ENCODE measurements around the gene PARVG.

Gene PARVG

DNA sequence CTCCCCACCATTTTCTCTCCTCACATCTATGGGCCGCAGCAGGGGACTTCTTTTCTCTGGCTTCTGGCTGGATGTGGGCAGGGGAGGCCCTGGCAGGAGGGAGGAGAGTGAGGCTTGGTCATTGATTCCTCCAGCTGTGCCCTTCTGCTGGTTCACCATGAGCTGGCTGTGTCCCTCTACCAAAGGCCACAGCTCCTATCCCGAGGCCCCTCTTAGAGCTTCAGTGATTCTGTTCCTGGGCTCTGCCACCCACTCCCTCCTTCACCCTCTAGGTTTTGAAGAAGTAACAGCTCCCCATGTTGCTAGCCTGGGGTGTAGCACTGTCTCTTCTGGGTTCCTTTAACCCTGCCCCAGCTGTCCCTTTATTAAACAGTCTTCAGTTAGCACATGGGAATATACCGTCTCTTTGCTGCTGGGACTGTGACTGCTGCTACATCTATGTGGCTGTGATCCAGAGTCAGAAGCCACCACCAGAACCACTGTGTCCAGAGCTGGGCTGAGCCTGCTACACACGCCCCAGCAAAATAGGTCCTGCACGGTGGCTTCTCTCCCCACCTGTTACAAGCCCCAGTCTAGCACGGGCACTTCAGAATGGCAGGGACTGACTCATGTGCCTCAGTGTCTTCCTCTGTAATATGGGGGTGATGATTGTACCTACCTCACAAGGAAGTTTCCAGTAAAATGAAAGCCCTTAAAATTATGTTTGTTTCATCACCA is 578 bp upstream of the PARVG start:
- Mint-ChIP-seq H3K27me3 (no peaks in the 10 kb centered on the region), H3K27ac (peak overlapping the region; percentile 93), H3K4me1 (peaks cover 23% of the 10 kb centered on the region), H3K36me3 (peaks cover 5% of the 10 kb centered on the region), H3K4me3 (peak overlapping the region; percentile 90), H3K9me3 (no peaks in the 10 kb centered on the region)
- ATAC-seq (ENCODE audit: low read depth) (no peak), DNase-seq (ENCODE audit: low spot score in 2 of 2) (no peak)

DNA sequence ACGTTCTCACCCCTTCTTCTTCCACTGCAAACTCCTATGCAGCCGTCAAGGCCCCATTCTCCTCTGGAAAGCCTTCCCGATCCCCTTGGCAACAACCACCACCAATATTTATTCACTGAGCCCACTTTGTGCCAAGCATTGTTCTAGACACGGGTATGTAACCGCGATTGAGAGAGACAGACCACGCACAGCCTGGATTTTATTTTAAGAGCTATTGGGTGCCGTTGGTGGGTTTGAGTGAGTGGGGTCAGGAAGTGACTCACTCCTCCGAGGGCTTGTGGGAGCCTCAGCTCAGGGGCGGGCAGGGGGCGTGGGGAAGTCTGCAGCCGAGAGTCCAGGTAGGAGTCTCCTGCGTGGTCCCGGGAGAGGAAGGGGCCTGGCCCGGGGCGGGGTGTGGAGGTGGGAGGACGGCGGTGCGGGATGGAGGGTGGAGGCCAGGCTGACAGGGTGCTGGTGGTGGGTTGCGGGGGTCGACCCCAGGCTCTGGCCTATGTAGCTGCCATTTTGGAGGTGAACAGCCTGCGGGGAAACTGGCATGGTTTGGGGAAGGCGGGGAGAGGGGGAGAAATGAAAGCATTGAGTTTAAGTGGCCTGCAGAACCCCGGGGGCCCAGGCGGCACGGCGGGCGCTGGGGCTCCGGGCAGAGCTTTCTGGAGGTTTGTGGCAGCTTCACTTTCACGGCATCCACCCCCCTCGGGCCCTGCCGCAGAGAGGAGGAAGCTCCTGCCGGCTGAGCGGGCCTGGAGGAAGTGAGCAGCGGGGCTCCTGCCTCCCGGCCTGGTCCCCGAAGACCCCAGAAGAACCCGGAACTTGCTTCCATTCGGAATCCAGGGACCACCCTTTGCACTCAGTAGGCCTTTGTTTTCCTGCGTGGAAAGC is 547 bp downstream of the PARVG start:
- peaks cover 24% of the 10 kb centered on the region for H3K4me1 Mint-ChIP-seq
- H3K36me3 Mint-ChIP-seq = peaks cover 5% of the 10 kb centered on the region
- no peaks in the 10 kb centered on the region for H3K9me3 Mint-ChIP-seq
- no peaks in the 10 kb centered on the region for H3K27me3 Mint-ChIP-seq
- DNase-seq (ENCODE audit: low spot score in 2 of 2) = peak; percentile 54 to 65
- peak; percentile 62 for ATAC-seq (ENCODE audit: low read depth)
- peak overlapping the region; percentile 93 for H3K27ac Mint-ChIP-seq
- peak overlapping the region; percentile 90 for H3K4me3 Mint-ChIP-seq

DNA sequence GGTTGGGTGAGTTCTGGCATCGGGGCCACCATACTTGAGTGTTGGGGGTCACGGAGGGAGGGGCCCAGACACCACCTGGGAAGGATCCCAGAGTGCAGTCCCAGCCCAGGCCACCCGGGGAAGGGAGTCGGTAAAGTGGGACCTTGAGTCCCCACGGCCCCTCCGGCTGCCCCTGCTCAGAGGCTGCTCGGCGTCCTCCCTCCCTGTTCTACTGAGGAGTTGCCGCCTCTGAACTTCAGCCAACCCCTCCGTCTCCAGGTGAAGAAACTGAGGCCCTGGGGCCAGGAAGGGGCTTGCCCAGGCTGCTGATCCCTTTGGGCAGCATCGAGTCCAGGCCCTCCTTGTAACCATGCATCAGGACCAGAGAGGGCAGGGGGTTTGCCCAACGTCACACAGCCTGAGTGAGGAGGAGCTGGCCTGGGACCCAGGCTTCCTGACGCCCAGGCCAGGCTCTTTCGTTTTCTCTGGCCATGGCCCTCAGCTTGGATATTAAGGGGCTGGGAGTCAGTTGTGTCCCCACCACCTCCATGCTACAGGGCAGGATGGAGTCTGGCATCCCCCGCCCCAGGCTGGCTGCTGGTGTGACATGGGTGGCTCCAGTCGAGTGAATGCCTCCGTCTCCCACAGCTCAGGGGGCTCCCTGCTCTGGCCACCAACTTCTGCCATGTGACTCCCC is 1.3 kb downstream of the PARVG start:
- H3K27ac Mint-ChIP-seq = peak overlapping the region; percentile 93
- H3K36me3 Mint-ChIP-seq = peaks cover 7% of the 10 kb centered on the region
- no peaks in the 10 kb centered on the region for H3K9me3 Mint-ChIP-seq
- H3K27me3 Mint-ChIP-seq = no peaks in the 10 kb centered on the region
- ATAC-seq (ENCODE audit: low read depth) = peak; percentile 10
- peak overlapping the region; percentile 90 for H3K4me3 Mint-ChIP-seq
- no peak for DNase-seq (ENCODE audit: low spot score in 2 of 2)
- H3K4me1 Mint-ChIP-seq = peaks cover 26% of the 10 kb centered on the region

DNA sequence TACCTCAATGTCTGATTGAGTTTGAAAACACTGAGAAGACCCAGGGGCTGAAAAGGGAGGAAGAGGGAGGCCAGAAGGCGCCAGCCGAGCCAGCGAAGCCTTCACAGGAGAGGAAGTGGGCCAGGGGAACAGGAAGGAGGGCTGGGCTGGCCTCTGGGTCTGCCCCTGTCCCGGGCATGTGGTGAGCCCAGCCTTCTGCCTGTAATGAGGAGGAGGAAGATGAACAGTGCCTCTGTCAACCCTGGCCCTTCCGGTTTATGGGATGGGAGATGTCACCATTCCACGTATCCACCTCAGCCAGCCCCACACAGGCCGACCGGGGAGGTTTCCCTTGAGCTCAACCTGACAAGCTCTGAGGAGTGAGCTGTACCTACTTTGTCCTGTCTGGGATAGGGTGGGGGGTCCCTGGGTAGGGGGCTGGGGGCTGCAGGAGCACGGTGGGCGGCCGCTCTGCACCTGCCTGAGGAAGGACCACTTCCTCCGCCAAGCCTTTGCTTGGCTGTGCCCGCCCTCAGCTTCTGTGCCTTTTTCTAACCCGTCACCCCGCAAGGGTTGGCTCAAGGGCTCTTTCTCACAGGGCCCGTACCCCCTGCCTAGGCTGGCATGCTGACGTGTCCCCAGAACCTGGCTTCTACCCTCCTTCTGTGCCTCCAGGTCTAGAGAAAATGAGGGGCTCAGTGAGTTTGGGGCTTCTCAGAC is 2.0 kb downstream of the PARVG start:
- peak overlapping the region; percentile 93 for H3K27ac Mint-ChIP-seq
- DNase-seq (ENCODE audit: low spot score in 2 of 2) (peak; percentile 24 to 42), ATAC-seq (ENCODE audit: low read depth) (peak; percentile 41)
- H3K4me3 Mint-ChIP-seq = peak overlapping the region; percentile 90
- H3K9me3 Mint-ChIP-seq = no peaks in the 10 kb centered on the region
- H3K27me3 Mint-ChIP-seq = no peaks in the 10 kb centered on the region
- H3K4me1 Mint-ChIP-seq = peaks cover 29% of the 10 kb centered on the region
- peaks cover 10% of the 10 kb centered on the region for H3K36me3 Mint-ChIP-seq

DNA sequence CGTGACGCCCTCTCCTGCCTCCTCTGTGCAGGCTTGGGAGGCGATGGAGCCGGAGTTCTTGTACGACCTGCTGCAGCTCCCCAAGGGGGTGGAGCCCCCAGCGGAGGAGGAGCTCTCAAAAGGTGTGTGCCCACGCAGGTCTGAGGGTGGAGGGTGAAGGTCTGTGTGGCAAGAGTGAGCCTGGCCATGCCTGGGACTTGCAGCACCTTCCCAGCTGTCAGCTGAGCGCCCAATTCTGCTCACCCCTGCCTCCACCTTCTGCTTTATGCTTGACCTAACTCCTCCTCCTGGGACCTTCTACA is 2.5 kb downstream of the PARVG start:
- H3K4me1 Mint-ChIP-seq = peaks cover 29% of the 10 kb centered on the region
- no peak for ATAC-seq (ENCODE audit: low read depth)
- peaks cover 10% of the 10 kb centered on the region for H3K36me3 Mint-ChIP-seq
- peak overlapping the region; percentile 93 for H3K27ac Mint-ChIP-seq
- H3K4me3 Mint-ChIP-seq = peak overlapping the region; percentile 90
- DNase-seq (ENCODE audit: low spot score in 2 of 2) = no peak
- no peaks in the 10 kb centered on the region for H3K9me3 Mint-ChIP-seq
- H3K27me3 Mint-ChIP-seq = no peaks in the 10 kb centered on the region

DNA sequence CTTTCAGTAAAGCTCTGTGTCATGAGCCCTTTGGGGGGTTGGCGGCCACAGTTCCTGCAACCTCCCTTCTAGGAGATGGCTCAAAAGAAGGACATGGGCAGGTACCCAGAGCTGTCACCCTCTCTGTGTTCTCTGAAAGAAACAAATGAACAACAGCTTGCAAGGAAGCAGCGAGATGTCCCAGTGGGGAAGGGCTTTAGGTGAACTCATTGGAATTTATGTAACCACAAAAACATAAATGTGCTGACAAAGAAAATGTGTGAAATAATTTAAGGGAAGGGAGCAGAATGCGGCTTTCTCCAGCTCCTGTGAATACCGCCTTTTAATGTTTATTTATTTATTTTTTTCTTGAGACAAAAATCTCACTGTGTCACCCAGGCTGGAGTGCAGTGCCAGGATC is 3.3 kb downstream of the PARVG start:
- Mint-ChIP-seq H3K9me3 (no peaks in the 10 kb centered on the region), H3K27ac (peak overlapping the region; percentile 93), H3K4me1 (peaks cover 31% of the 10 kb centered on the region), H3K4me3 (peak overlapping the region; percentile 11), H3K27me3 (no peaks in the 10 kb centered on the region), H3K36me3 (peaks cover 10% of the 10 kb centered on the region)
- no peak for ATAC-seq (ENCODE audit: low read depth)
- no peak for DNase-seq (ENCODE audit: low spot score in 2 of 2)

DNA sequence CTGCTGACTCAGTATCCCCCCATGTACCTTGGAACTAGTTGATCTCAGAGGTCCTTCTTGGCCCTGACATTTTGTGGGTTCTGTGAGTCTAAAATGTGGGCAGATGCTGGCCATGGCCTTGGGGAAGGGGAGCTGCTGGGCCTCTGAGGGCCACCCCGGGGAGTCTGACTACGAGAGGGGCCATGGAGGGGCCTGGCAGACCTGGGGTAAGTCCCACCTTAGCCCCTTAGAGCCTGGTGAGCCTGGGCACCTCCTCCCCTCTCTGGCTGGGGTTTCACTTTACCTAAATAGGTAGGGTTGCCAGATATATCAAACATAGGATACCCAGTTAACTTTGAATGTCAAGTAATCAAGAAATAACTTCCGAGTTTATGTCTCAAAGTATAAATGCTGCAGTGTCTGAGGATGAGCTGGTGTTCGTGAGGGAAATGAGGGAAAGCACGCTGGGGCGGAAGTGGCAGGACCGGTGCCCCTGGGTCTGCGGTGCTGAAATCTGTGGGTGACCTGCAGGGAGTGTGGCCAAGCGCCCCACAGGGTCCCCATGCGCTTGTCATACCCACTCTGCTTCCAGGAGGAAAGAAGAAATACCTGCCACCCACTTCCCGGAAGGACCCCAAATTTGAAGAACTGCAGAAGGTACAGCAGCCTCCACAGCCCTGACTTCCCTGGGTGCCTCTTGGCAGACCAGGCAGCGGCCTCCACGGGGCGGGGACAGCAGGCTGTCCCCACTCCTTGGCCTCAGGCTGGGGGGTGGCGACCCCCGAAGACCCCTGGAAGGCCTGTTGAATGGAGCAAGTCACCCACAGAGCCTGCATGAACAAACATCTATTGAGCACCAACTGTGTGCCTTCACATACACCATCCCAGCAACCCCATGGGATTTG is 4.8 kb downstream of the PARVG start:
- peaks cover 10% of the 10 kb centered on the region for H3K36me3 Mint-ChIP-seq
- H3K9me3 Mint-ChIP-seq = no peaks in the 10 kb centered on the region
- H3K4me1 Mint-ChIP-seq = peaks cover 40% of the 10 kb centered on the region
- peak overlapping the region; percentile 15 for H3K27ac Mint-ChIP-seq
- H3K27me3 Mint-ChIP-seq = no peaks in the 10 kb centered on the region
- ATAC-seq (ENCODE audit: low read depth) = no peak
- no peak overlapping the region for H3K4me3 Mint-ChIP-seq
- no peak for DNase-seq (ENCODE audit: low spot score in 2 of 2)

DNA sequence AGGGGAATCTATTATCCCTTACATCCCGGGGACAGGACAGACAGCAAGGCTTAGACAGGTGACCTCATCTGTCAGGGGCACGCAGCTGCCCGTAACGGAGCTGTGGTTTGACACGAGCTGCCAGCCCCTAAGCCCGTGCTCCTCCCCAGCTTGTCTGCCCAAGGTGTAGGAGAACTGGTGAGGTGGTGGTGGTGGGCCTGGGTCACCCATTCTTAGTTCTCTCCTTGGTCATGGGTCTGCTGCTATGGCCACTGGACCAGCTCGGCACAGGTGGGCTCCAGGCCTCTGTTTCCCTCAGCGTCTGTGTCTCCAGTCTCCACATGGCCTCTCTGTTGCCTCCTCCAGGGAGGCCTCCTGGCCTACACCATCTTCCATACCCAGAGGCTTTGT is 5.4 kb downstream of the PARVG start:
- H3K27ac Mint-ChIP-seq = no peak overlapping the region
- no peaks in the 10 kb centered on the region for H3K9me3 Mint-ChIP-seq
- peaks cover 10% of the 10 kb centered on the region for H3K36me3 Mint-ChIP-seq
- H3K4me3 Mint-ChIP-seq = no peak overlapping the region
- H3K27me3 Mint-ChIP-seq = no peaks in the 10 kb centered on the region
- ATAC-seq (ENCODE audit: low read depth) (no peak), DNase-seq (ENCODE audit: low spot score in 2 of 2) (no peak)
- H3K4me1 Mint-ChIP-seq = peaks cover 40% of the 10 kb centered on the region

DNA sequence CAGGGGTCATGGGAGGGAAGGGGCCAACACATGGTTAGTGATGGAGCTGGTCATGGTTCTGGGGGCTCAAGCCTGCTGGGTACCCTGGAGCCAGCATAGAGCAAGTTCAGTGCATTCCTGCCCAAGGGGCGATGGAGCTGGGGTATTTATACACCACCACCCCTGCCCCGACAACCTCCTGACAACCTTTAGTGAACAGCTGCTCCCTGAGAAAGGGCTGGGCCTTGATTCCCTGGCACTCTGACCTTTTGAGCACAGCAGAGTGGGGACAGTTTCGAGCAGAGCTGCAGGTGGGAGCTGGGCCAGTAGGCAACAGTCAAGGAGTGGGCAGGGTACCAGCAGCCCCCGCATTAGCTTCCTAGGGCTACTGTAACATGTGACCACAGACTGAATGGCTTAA is 6.0 kb downstream of the PARVG start:
- Mint-ChIP-seq H3K27me3 (no peaks in the 10 kb centered on the region), H3K27ac (peak overlapping the region; percentile 62), H3K4me3 (no peak overlapping the region), H3K36me3 (peaks cover 12% of the 10 kb centered on the region), H3K9me3 (no peaks in the 10 kb centered on the region), H3K4me1 (peaks cover 45% of the 10 kb centered on the region)
- ATAC-seq (ENCODE audit: low read depth) (no peak), DNase-seq (ENCODE audit: low spot score in 2 of 2) (no peak)

DNA sequence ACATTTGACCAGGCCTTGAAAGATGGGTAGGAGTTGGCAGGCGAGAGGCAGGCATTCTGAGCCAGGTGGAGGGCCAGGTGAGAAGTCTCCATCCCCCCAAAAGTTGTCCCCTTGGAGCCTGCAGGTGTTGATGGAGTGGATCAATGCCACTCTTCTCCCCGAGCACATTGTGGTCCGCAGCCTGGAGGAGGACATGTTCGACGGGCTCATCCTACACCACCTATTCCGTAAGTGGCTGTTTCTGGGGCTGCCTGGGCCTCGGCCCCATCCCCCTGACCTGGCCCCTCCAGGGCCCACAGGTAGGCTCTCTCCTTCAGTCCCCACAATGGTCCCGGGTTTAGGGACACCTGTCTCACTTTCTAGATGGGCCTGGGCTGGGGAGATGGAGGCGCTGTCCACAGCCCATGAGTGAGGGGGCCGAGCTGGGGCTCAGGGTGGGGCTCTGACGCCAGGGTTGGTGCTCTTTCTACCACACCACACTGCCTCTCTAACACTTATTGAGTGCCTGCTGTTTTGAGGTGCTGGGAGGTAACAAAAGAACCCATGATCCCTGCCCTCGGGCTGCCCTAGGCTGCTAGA is 7.0 kb downstream of the PARVG start:
- no peak for ATAC-seq (ENCODE audit: low read depth)
- Mint-ChIP-seq H3K9me3 (no peaks in the 10 kb centered on the region), H3K27me3 (no peaks in the 10 kb centered on the region), H3K36me3 (peaks cover 10% of the 10 kb centered on the region), H3K4me3 (no peak overlapping the region), H3K27ac (no peak overlapping the region), H3K4me1 (peaks cover 41% of the 10 kb centered on the region)
- DNase-seq (ENCODE audit: low spot score in 2 of 2) = no peak

DNA sequence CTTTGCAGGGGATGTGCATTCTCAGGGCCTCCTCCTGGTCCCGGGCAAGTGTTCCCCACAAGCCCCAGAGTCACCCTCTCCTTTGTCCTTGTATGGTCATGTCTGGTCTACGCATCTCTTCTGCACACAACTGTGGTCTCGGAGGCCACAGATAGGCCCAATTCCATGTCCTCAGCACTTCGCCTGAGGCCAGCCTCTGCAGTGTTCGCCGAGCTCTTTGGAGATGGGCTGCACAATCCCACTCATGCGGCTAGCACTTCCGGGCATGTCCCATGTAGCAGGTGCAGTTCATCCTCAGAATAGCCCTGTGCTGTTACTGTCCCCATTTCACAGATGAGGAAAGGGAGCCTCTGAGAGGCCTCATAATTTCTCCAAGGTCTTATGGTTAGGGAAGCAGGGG is 7.6 kb downstream of the PARVG start:
- Mint-ChIP-seq H3K36me3 (peaks cover 15% of the 10 kb centered on the region), H3K9me3 (no peaks in the 10 kb centered on the region), H3K27ac (no peak overlapping the region), H3K4me3 (no peak overlapping the region), H3K4me1 (peaks cover 39% of the 10 kb centered on the region), H3K27me3 (no peaks in the 10 kb centered on the region)
- ATAC-seq (ENCODE audit: low read depth) (no peak), DNase-seq (ENCODE audit: low spot score in 2 of 2) (no peak)

DNA sequence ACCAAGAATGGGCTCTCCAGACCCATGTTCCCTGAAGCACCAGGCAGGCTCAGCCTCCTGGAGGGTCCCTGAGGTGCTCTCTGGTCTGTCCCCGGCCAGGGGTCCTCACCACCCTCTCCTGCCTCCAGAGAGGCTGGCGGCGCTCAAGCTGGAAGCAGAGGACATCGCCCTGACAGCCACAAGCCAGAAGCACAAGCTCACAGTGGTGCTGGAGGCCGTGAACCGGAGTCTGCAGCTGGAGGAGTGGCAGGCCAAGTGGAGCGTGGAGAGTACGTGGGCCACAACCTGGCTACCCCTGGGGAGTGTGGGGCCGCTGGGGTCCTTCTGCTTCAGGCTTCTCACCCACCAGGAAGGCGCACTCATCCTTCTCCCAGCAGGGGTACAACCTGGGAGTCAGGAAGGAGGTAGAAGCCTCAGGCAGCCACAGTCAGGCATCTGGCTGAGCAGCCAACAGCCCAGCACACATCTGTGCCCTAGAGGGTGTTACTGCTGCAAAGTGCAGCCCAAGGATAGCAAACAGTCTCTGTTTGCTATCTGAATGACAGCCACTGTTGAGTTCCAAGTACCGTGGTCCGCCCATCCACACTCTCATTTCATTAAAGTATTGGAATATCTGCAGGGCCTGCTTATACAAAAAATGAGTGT is 8.4 kb downstream of the PARVG start:
- Mint-ChIP-seq H3K27me3 (no peaks in the 10 kb centered on the region), H3K36me3 (peaks cover 18% of the 10 kb centered on the region), H3K4me3 (no peak overlapping the region), H3K27ac (no peak overlapping the region), H3K4me1 (peaks cover 37% of the 10 kb centered on the region), H3K9me3 (no peaks in the 10 kb centered on the region)
- DNase-seq (ENCODE audit: low spot score in 2 of 2) (no peak), ATAC-seq (ENCODE audit: low read depth) (no peak)
